ENCODE measurements around the gene NFS1. TPM values are rescaled to one million over a fixed set of nuclear protein-coding genes. Genes with fewer than 3 reads are reported as not detected.

NFS1 gene
- total and polyA plus RNA-seq, 2 of the 4 experiments (the other 2 are of a cell fraction): 16.5 to 35.6 TPM

DNA sequence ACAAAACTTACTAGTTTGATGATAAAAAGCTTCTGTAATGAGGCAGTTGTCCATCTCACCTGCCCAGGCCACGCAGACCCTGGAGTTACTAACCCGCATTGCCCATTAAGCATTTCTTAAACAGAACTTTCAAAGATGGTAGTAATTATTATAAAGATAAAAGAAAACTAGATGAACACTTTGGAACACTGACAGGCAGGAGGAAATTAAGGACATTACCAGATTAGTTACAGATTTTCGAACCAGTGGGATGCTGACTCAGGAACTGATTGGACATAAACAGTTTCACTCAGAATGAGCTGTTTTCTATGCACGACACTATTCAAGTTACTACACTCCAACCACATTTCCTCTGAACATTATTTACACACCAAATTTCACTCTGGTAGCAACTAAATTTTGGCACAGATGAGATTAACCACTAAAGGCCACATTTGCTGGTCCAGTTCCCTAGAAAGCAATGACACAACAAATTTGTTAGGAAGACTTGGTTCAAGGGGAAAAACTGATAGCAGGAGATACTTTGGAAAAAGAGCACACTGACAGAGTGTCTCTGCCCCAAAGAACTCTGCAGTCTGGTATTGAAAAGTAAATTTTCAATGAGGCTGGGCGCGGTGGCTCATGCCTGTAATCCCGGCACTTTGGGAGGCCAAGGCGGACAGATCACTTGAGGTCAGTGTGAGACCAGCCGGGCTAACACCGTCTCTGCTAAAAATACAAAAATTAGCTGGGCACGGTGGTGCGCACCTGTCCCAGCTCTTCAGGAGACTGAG, 3.1 kb upstream of the NFS1 start:
- Histone ChIP-seq H3K36me3 (ENCODE audit: control insufficient read depth, insufficient read depth, low read length) (peaks cover 44% of the 10 kb centered on the region), H2AFZ (replicated peaks; ENCODE audit: low read length, poor library complexity) (no peak overlapping the region), H2BK15ac (ENCODE audit: low read depth, low read length) (no peak overlapping the region), H3K27me3 (ENCODE audit: control insufficient read depth, insufficient read depth, low read length) (no peaks in the 10 kb centered on the region), H3K14ac (replicated peaks; ENCODE audit: low read depth, low read length) (no peak overlapping the region), H2BK5ac (ENCODE audit: low read depth, low read length, poor library complexity, severe bottlenecking) (peak overlapping the region; percentile 5), H3K4me2 (ENCODE audit: low read depth, low read length) (no peak overlapping the region), H3K56ac (ENCODE audit: extremely low read depth, insufficient read depth, low read length) (no peak overlapping the region), H4K5ac (ENCODE audit: low read depth, low read length) (no peak overlapping the region), H3K23ac (ENCODE audit: low read depth, low read length) (no peak overlapping the region), H2BK120ac (ENCODE audit: low read depth, low read length) (no peak overlapping the region), H3K9me3 (ENCODE audit: control insufficient read depth, insufficient read depth, low read length) (no peaks in the 10 kb centered on the region), H4K91ac (ENCODE audit: insufficient read depth, low read depth, low read length) (no peak overlapping the region), H3K4me1 (ENCODE audit: control insufficient read depth, insufficient read depth, low read length) (peaks cover 5% of the 10 kb centered on the region), H3K79me1 (ENCODE audit: low read depth in 1 of 2, low read length in 2 of 2) (peaks cover 18 to 72% of the 10 kb centered on the region in 2 experiments), H4K20me1 (ENCODE audit: insufficient read depth, low read length) (peaks cover 39% of the 10 kb centered on the region), H4K8ac (ENCODE audit: low read depth in 2 of 2, low read length in 2 of 2) (no peak overlapping the region), H2AK5ac (ENCODE audit: low read depth, low read length) (no peak overlapping the region), H2AK9ac (replicated peaks; ENCODE audit: low read depth, low read length, poor library complexity) (no peak overlapping the region), H3K27ac (ENCODE audit: insufficient read depth, low read length) (no peak overlapping the region), H3K4me3 (ENCODE audit: insufficient read depth, low read depth, low read length) (no peak overlapping the region), H2BK20ac (ENCODE audit: low read depth, low read length) (no peak overlapping the region), H3K9me1 (ENCODE audit: insufficient read depth, low read length) (peaks cover 6% of the 10 kb centered on the region; the same call in 1 of the 2 replicates), H3K4ac (ENCODE audit: low read depth, low read length) (no peak overlapping the region), H3K18ac (ENCODE audit: low read depth, low read length) (no peak overlapping the region), H3K9ac (ENCODE audit: low read depth, low read length) (no peak overlapping the region)
- in situ Hi-C loops (cut with MboI; ENCODE audit: low sequenced_read_pairs) (no loop called here), intact Hi-C loops (cut with micrococcal nuclease) (loop anchor here (10.0 kb wide), 1 partner anchor 183 kb away; no protein-coding TSS in a partner anchor), dilution Hi-C loops (cut with HindIII; ENCODE audit: low sequenced_read_pairs, unreplicated experiment) (no loop called here)
- 0% methylated on average over 1 of the region's 12 CpGs; no CpG with 5 or more reads in 1 of the 2 experiments for WGBS, 2 experiments (ENCODE audit: extremely low coverage in 2 of 2, insufficient read length in 1 of 2)
- DNase-seq (peak; percentile 79), ATAC-seq (ENCODE audit: low read depth) (no peak)
- no TSS peak for BruUV-seq (replicated peaks)
- ChIA-PET CTCF (interaction anchor here (0.6 kb wide), 1 partner anchor 56 kb away, joined by 6 read pairs; no protein-coding TSS in a partner anchor), POLR2A (ENCODE audit: unreplicated experiment) (no interaction called here)
- no peak; the same call in 1 of the 2 replicates for TF ChIP-seq POLR2A (IDR thresholded peaks at IDR 0.05; ENCODE audit: low read depth, low read length)
- TF ChIP-seq CTCF (conservative IDR thresholded peaks at IDR 0.05; ENCODE audit: low read depth, low read length): no peak
- no peak for TF ChIP-seq RFX5 (IDR thresholded peaks at IDR 0.05; ENCODE audit: low read depth, low read length)
- TF ChIP-seq MAFK (IDR thresholded peaks at IDR 0.05; ENCODE audit: low read depth, low read length): peak; percentile 83
